ENCODE measurements around the gene NR6A1.

NR6A1 gene

DNA sequence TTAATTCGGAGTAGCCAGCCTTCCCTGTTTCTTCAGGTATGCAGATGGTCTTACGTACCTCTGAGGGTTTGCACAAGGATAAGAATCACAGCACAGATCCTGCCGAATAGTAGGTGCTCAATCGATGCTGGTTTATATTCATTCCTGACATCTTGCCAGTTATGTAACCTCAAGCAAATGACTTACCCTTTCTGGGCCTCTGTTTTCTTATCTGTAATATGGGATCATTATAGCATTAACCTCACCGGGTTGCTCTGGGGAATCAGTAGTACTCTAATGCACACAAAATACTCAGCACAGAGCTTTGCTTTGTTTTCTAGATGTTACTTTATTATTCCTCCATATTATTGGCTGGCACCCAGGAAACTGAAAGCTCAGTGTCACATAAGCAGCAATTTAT, 256.2 kb downstream of the NR6A1 start:
- no peak for DNase-seq

DNA sequence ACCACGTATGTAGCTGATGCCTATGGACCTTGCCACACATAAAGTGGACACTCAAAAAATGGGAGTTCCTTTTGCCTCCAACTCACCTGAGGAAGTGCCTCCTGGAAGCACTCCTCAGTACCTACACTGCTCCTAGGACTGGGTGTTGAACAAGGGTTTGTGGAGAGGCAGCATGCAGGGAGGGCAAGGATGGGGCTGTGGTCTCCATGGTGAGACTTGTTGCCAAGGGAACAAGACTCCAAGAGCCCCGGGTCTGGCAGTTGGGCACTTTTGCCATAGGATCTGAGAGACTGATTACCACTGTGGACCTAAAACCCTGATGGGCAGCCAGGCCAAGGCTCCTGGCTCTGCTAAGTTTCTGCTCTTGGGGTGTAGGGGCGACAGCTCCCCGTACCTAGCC, 257.0 kb downstream of the NR6A1 start:
- DNase-seq = no peak

DNA sequence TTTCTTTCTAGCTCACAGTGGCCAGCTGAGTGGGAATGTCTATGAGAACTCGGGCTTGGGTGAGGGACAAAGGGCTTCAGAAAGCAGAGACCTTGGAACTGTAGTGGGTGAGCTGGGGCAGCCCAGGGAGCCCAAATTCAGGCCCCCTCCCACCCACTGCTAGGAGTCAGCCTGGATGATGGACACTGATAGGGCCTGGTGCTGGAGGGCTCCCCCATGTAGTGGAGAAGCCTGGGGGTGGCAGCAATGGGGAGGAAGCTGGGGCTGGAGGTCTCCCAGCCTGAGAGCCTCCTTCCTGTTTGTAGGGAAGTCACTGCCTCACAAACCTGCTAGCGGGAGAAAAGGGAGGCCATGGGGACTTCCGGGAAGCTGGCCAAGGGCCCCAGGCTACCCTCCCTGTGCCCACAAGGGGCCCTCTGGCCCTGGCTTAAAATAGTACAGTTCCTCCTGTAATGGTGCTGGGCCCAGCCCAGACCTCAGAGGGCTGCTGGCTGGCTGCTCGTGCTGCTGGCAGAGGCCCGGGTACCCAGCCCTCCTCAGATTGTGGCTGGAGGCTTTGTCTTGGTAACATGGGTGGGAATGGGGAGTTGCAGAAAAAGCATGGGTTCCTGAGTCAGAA, 257.6 kb downstream of the NR6A1 start:
- DNase-seq = no peak

DNA sequence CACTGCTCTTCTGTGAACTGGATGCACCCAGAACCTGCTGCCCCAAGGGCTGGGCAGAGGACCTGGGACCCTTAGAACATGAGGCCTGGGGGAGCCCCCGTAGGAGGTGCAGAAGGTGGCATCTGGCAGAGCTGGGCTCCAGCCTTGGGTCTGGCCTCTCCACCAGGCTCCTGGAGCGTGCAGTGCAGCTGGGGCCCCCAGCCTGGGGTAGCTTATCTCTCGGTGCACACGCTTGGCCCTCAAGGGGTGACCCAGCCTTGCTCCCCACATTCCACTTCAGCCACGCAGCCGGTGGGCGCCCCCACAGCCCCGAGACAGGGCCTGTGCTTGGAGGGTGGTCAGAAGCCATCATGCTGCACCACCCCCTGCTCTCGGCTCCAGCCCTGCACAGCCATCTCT, 258.3 kb downstream of the NR6A1 start:
- no peak for DNase-seq

DNA sequence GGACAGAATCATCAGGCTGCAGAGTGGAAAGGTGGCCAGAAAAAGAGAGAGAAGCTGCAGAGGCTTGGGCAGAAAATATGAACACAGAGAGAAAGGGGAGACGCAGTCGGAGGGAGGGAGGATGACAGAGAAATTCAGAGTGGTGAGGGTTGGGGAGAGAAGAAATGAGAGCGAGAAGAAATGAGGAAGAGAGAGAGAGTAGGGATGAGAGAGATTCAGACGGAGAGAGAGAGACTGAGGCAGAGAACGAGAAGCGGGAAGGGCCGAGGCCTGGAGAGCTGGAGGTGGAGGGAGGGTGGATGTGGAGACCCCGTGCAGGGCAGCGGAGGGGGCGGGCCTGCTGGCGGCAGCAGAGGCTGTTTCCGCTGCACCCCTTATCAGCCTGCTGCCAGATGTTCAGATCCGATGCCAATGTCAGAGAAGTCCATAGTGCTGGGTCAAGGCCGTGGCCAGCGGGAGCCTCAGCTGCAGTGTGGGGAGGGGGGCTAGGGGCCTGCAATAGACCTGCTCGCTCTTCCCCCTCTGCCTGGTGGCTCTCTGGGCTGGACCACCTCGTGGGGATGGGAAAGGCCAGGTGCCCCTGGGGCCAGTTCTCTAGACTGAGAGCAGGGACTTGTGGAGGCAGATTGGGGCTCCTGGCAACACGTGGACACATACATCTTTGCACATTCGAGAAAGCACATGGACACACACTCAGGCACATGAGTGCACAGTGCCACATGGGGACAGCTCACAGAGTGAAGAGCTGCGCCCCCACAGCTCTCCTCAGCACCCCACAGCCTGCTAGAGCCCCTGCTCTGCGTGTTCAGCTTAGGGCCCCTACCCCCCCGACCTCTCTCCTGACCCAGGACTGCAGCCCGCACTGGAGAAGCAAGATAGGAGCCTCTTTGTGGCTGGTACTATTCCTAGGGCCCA, 259.0 kb downstream of the NR6A1 start:
- DNase-seq = no peak

DNA sequence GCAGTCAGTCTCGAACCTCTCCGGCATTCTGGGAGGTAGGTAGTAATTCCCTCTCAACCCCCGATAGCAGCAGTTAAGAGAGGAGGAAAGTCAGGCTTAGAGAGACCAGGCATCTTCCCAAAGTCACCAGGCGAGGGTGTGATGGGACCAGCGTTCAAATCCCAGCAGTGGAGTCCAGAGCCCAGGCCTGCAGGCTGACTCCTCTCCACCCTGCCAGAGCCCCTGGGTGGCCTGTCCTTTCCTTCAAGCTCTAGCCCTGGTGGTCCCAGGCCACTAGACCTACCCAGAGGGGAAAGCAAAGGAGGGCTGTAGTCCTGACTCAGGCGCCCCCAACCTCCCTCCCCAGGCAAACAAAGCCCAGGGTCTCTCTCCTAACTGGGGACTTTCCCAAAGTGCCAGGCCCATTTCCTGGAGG, 259.7 kb downstream of the NR6A1 start:
- no peak for DNase-seq

DNA sequence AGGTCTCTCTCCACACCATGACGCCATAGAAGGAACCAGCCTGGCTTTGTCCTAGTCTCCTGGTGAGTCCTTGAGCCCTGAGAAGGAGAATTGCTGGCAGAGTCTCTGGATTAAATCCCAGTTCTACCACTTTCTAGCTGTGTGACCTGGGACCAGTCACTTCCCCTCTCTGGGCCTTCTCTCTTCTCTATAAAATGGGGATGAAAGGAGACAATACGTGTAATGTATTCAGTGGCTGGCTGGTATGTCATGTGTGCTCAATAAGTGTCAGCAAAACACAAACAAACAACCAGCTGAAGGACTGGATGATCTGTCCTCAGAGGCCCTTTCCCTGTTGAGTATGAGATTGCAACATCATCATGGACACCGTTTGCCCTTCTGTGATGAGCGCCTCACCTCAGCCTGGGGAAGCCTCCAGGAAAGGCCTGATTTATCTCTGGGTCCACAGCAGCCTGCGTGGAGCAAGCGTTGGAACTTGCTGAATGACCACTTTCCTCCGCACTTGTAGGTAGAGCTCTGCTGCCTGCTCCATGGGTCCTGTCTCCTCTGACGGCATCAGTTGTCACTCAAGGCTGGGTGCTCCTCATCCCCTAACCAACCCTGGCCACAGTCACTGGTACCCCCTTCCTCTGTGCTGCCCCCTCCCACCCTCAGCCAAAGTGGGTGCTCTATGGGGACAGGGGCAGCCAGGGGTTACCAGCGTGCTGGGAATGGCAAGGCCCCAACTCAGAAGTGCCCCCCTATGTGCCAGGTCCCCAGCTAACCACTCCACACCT, 260.3 kb downstream of the NR6A1 start:
- DNase-seq = no peak

DNA sequence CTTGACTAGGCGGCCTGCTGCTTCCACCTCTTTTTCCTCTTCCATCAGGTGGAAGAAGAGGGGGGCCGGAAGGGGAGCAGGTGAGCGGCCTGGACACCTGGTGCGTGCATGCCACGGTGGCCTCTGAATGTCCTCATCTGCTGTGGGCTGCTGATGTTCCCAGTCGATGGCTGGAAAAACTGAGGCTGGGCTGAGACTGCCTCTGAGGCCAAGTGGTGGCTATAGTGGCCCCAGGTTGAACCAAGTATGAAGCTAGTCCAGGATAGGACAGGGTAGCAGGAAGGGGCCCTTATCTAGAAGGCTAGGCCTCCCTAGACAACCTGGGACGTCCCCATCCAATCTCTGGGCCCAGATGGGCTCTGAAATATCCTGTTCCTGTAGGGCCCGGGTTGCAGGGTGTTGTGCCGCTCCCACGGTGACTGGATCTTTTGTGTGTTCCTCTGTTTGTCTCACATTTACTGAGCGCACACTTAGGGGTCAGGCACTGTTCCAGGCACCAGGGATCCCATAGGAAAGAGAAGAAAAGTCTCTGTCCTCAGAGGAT, 263.2 kb downstream of the NR6A1 start:
- no peak for DNase-seq

DNA sequence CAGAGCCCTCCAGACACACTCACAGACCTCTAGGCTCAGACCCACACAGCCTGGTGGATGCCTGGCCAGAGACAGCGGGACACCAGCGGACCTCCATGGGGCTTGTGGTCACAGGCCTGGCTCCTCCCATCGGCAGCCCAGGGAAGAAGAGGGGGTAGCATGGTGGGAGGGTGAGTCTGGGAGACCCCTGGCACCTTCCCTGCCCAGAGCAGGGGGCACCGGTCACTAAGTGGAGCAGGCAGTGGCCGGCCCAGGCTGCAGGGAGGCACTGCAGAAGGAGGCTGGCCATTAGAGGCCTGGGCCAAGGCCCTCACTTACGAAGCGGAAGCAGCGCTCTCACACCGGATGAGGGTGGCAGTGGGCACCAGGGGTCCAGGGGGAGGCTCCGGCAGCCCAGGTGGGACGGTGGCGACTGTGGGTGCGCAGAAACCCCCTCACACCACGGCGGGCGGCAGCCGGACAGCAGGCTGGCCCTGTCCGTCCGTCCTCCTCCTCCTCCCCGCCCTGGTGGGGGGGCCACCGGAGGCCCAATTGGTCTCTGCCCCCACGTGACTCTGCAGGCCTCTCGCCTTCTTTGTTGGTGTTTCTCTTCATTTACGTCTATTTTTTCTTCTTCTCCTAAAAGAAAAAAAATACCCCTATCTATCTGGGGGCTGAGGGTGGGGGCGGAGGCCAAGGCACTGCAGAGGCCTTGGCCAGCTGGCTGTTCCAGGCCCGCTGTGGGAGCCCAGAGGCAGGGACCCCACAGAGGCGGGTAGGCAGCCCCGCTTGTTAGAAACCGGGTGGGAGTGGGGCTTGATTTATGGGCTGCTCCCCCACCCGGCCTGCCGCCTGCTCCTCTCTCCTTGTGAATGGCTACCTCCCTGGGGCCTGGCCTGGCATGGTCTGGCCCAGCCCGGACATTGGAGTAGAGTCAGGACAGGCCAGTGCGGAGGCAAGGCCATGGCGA, 263.9 kb downstream of the NR6A1 start, which contains the start of gene NR5A1:
Gene NR5A1 (minus strand): TSS at position 469 of the 949 bp plus-strand sequence. CDS start 4,004 bp downstream, outside the sequence.
- no peak for DNase-seq

DNA sequence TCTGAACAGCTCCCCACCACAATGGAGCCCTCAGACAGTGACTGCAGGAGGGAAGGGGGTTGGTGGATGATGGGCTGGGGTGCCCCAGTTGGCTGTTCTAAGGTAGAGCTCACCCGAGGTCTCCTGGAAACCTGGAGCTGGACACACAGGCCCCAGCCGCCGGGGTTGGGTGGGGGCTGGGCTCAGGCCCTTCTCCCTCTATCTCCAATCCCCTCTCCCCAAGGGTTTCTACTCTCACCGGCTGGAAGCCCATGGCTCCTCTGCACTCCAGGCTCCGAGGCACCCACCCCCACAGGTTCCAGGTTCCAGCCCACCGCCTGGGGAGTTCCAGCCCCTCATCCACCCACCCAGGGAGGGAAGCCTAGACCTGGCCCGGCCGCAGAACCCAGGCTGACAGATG, 264.7 kb downstream of the NR6A1 start:
- DNase-seq = no peak

DNA sequence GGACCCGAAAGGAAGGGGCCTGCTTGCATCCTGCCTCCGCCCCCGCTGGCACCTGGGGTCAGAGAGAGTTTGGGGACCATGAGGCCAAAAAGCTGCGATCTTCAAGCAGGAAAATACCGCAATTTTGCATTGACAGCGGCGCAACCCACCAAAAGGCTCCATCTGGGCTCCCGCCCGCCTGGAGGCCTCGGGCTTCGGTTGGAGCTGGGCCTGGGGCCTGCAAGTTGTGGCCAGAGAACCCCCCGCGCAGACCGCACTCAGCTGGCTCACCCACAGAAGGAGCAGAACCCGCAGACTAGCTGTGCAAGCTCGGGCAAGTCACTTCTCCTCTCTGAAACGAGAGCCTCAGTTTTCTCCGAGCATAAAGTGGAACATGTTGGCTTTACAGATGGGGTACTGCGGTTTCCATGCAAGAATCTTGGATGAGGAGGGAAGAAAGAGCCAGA, 265.2 kb downstream of the NR6A1 start:
- no peak for DNase-seq

DNA sequence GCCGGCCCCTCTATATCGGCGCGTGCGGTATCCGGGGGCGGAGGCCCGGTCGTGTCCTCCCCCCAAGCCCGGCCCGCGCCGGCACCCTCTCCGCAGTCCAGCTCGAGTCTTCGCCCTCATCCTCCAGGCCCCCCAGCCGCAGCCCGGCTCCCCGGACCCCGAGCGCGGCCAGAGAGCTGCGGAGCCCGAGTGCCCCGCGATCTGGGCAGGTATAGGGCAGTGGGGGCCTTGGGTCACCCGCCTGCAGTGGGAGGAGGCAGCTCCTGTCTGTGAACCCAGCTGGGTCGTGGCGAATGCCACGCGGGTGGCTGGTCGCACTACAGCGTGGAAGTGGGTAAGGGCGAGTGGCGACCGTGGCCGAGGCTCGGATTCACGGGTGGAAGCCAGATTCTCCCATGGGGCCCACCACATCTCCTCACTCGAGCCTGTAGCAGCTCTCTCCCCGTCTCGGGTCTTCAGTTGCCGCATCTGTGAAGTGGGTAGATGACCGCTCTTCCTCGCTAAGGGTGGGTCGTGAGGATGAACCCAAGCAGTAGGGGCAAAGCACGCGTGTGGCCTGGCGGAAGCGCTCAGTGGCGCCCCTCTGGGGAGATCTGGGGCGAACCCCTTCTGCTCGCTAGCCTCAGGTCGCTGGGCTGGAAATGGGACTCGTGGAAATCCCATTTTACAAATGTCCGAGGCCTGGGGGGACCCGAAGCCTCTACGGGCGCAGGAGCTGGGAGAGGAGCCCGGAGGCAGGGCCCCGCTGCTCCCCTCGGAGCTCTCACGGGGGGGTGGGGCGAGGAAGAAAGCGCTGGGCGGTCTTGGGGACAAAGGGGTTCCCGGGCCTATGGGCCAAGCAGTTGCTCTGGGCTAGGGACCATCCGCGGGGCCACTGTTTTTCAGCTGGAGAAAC, 265.9 kb downstream of the NR6A1 start:
- no peak for DNase-seq

DNA sequence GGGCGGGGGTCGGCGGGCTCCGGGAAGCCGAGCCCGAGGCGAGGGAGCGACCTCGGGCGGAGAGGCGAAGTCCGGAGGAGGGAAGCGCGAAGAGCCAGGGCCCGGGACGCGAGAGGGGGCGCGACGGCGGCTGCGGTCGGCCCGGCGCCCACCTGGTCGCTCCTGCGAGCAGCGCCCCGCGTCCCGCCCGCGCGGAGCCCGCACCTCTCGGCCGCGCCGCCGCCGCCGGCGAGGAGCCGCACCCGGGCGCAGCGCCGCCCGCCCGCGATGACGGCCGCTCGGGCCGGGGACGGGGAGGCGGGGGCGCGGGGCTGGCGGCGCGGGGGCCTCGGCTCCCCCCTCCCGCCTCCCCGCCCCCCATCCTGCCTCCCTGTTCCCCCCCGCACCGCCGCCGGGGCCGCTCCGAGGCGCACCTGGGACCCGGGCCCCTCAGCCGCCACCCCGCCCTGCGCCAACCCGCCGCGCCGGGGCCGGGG, 266.5 kb downstream of the NR6A1 start:
- DNase-seq = no peak

DNA sequence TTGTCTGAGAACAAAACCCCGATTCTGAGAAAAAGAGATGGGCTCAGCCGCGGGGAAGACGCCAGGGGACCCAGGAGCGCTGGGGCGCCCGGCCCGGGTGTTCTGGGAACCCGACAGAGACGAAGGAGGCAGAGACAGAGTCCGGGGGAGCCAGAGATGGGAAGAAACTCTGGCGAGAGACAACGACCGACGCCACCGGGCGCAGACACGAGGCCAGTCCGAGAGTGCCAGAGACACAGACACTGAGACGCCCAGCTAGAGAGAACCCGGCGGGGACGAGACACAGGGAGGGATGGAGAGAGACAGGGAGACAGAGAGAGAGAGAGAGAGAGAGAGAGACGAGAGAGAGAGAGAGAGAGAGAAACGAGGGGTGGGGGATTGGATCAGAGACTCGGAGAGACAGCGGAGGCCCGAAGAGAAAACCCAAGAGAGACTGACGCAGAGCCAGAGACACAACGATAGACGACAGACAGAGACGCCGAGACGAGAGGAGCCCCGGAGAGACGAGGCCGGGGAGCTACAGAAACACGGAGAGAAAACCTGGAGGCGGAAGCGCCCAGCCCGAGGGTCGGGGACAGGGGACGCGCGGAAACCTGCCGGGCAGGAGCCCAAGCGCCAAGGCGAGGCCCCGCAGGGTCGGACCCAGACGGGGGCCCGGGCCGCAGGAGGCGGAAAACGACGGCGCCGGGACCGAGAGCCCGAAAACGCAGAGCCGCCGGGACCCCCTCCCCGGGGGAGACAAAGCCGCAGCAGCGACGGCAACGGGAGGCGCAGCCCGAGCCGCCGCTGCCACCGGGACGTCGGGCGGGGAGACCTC, 267.2 kb downstream of the NR6A1 start:
- DNase-seq = no peak

DNA sequence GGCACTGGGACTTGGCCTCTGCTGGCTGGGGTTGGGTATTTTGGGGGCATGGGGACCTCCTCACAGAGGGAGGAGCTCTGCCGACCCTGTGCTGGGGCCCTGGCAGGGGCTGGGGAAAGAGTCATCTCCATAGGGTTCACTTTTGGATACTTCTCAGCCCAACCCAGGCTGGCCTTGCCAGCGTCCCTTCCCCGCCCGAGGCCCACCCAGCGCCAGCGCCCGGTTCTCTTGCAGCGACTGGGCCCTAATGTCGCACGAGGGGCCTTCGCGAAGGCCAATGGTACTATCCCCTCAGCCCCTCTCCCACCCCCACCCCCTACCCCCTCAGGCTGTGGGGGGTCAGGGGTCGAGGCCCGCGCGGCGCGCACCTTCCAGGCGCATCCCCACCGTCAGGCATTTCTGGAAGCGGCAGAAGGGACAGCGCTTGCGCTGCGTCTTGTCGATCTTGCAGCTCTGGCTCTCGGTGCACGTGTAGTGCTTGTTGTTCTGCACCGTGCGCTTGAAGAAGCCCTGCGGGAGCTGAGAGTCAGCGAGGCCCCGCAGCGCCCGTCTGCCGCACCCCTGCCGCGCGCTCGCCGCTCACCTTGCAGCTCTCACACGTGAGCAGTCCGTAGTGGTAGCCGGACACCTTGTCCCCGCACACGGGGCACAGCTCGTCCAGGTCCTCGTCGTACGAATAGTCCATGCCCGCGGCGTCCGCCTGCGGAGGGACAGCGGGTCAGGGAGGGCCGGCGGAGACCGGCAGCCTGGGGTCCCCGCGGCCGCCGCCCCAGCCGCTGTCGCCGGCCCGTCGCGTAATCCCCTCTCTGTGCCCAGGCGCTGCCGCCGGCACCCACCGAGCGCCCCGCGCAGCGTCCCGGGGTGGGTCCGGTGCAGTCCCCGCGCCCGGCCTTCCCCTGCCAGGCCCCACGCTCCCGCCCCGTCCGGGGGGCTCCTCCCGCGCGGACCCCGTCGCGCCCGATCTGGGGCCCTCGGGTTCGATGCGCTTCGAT, 268.1 kb downstream of the NR6A1 start:
- no peak for DNase-seq

DNA sequence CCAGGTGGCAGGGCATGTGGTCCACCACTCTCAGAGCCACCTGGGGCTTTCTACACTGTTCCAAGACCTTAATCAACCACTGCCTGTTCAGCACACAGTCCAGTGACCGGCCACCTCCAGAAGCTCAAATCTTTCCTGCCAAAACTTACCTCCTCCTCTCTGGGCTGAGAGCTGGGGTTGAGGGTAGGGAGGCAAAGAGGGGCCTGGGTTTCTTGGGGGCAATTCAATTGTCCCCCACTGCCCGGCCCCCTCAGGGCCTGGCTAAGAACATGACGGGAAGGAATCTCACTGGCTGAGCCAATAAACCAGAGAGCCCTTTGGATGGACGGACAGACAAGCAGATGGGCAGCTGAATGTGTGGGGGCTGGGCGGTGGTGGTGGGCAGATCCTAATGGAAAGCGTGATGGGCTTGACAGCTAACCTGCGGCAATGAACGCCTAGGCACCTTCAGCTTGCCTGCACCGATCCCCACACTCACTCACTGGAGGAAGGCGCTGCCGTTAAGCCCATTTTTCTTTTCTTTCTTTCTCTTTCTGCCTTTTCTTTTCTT, 269.3 kb downstream of the NR6A1 start:
- DNase-seq = no peak

DNA sequence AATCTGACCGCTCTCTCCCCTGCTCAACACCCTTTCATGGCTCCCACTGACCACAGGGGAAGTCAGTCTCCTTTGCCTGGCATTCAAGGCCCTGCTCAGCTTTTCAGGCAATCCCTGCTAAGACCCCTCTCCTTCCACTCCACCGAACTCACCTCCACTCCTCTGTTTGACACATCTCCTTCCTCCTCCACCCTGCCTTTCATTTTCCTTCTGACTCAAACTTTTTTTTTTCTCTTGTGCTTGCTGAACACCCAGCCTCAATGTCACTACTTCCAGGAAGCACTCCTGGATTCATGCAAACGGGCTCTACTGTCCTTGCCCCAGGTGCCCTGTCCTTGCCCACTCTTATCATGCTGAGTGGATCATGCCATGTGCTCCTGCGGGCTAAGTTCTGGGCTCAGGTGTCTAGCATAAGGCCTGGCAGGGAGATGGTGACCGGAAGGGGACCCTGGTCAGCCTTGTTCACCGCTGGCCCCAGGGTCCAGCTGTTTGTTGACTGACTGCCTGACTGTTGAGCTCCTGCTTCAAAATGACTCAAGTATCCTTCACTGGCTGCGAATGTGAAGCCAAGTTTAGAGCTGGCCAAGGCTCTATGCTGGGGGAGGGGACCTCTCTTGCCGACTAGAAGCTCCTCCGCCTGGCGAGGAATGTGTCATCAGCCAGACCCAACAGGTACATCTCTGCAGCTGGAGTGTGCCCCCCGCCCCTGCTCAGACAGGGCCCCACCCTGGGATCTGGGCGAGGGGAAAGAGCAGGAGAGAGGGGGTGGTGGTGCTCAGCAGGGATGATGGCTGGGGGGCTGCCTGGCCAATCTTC, 270.1 kb downstream of the NR6A1 start:
- DNase-seq = no peak

All from cortex of kidney (tissue), 1 donor.